HEK293 (cell line): ENCODE data around the gene HMGXB3.

ENCODE experiments used
- GLI2 ChIP-seq: fragments of 450-650 bp; formaldehyde crosslinking; IDR thresholded peaks from 2 replicates; pipeline ENCODE4; 2017; ENCODE audit warnings: missing biosample characterization, missing genetic modification characterization, low read depth, borderline replicate concordance
- GLIS1 ChIP-seq: fragments of 450-650 bp; formaldehyde crosslinking; IDR thresholded peaks from 2 replicates; pipeline ENCODE4 v1.5.1; 2016; ENCODE audit warnings: missing biosample characterization, missing genetic modification characterization
- KLF7 ChIP-seq: fragments of 450-650 bp; formaldehyde crosslinking; IDR thresholded peaks from 2 replicates; pipeline ENCODE4 v1.5.1; 2016; ENCODE audit warnings: missing biosample characterization, missing genetic modification characterization, borderline replicate concordance
- OSR2 ChIP-seq: fragments of 450-650 bp; formaldehyde crosslinking; IDR thresholded peaks from 2 replicates; pipeline ENCODE4 v1.5.1; 2016; ENCODE audit warnings: missing biosample characterization, missing genetic modification characterization
- REPIN1 ChIP-seq: fragments of 450-650 bp; formaldehyde crosslinking; IDR thresholded peaks from 2 replicates; pipeline ENCODE4 v1.5.1; 2017; ENCODE audit warnings: missing biosample characterization, missing genetic modification characterization, low read depth
- ZBTB48 ChIP-seq: fragments of 450-650 bp; formaldehyde crosslinking; IDR thresholded peaks from 2 replicates; pipeline ENCODE4 v1.5.1; 2016; ENCODE audit warnings: missing biosample characterization, missing genetic modification characterization
- ZNF132 ChIP-seq: fragments of 450-650 bp; formaldehyde crosslinking; IDR thresholded peaks from 2 replicates; pipeline ENCODE4 v1.5.1; 2017; ENCODE audit warnings: missing biosample characterization, missing genetic modification characterization, borderline replicate concordance
- ZNF174 ChIP-seq: fragments of 450-650 bp; formaldehyde crosslinking; IDR thresholded peaks from 2 replicates; pipeline ENCODE4 v1.5.0; 2017; ENCODE audit warnings: missing biosample characterization, mild to moderate bottlenecking, missing genetic modification characterization
- ZNF19 ChIP-seq: fragments of 450-650 bp; formaldehyde crosslinking; IDR thresholded peaks from 2 replicates; pipeline ENCODE4; 2016; ENCODE audit warnings: missing biosample characterization, missing genetic modification characterization, low read depth
- ZNF2 ChIP-seq: fragments of 450-650 bp; formaldehyde crosslinking; IDR thresholded peaks from 2 replicates; pipeline ENCODE4 v1.5.1; 2016; ENCODE audit warnings: missing biosample characterization, missing genetic modification characterization
- ZNF302 ChIP-seq: fragments of 450-650 bp; formaldehyde crosslinking; IDR thresholded peaks from 2 replicates; pipeline ENCODE4 v1.5.1; 2016; ENCODE audit warnings: missing biosample characterization, missing genetic modification characterization, low read depth
- ZNF311 ChIP-seq: fragments of 450-650 bp; formaldehyde crosslinking; IDR thresholded peaks from 2 replicates; pipeline ENCODE4 v1.5.1; 2017; ENCODE audit warnings: missing biosample characterization, missing genetic modification characterization, borderline replicate concordance
- ZNF416 ChIP-seq: fragments of 450-650 bp; formaldehyde crosslinking; IDR thresholded peaks from 2 replicates; pipeline ENCODE4 v1.5.1; 2016; ENCODE audit warnings: missing biosample characterization, missing genetic modification characterization
- ZNF423 ChIP-seq: fragments of 450-650 bp; formaldehyde crosslinking; IDR thresholded peaks from 2 replicates; pipeline ENCODE4 v1.5.1; 2016; ENCODE audit warnings: missing biosample characterization, missing genetic modification characterization
- ZNF426 ChIP-seq: fragments of 450-650 bp; formaldehyde crosslinking; IDR thresholded peaks from 2 replicates; pipeline ENCODE4 v1.5.1; 2017; ENCODE audit warnings: missing biosample characterization, missing genetic modification characterization, mild to moderate bottlenecking, inconsistent platforms, moderate library complexity
- ZNF530 ChIP-seq: fragments of 450-650 bp; formaldehyde crosslinking; IDR thresholded peaks from 2 replicates; pipeline ENCODE4 v1.5.1; 2016; ENCODE audit warnings: low read depth, missing biosample characterization, missing genetic modification characterization
- ZNF600 ChIP-seq: fragments of 450-650 bp; formaldehyde crosslinking; IDR thresholded peaks from 2 replicates; pipeline ENCODE4 v1.5.1; 2016; ENCODE audit warnings: missing biosample characterization, missing genetic modification characterization
- ZNF610 ChIP-seq: fragments of 450-650 bp; formaldehyde crosslinking; IDR thresholded peaks from 2 replicates; pipeline ENCODE4 v1.5.1; 2016; ENCODE audit warnings: missing biosample characterization, missing genetic modification characterization, borderline replicate concordance
- ZNF791 ChIP-seq: fragments of 450-650 bp; formaldehyde crosslinking; IDR thresholded peaks from 2 replicates; pipeline ENCODE4 v1.5.1; 2016; ENCODE audit warnings: missing biosample characterization, missing genetic modification characterization
- ZXDB ChIP-seq: fragments of 450-650 bp; formaldehyde crosslinking; IDR thresholded peaks from 2 replicates; pipeline ENCODE4 v1.5.1; 2016; ENCODE audit warnings: missing biosample characterization, missing genetic modification characterization
- TF ChIP-seq, protein P1 (sequence below): fragments of 450-650 bp; formaldehyde crosslinking; conservative IDR thresholded peaks from 2 replicates; pipeline ENCODE4 v1.5.1; 2016; ENCODE audit warnings: low read depth, missing biosample characterization, missing genetic modification characterization
- TF ChIP-seq, protein P2 (sequence below): fragments of 450-650 bp; formaldehyde crosslinking; IDR thresholded peaks from 2 replicates; pipeline ENCODE4 v1.5.1; 2016; ENCODE audit warnings: missing biosample characterization, missing genetic modification characterization
- TF ChIP-seq, protein P3 (sequence below): fragments of 450-650 bp; IDR thresholded peaks from 2 replicates; pipeline ENCODE4 v1.5.1; 2018; ENCODE audit warnings: missing biosample characterization, missing genetic modification characterization
- TF ChIP-seq, protein P4 (sequence below): fragments of 450-650 bp; formaldehyde crosslinking; IDR thresholded peaks from 2 replicates; pipeline ENCODE4 v1.5.1; 2017; ENCODE audit warnings: missing biosample characterization, missing genetic modification characterization
- TF ChIP-seq, protein P5 (sequence below): fragments of 450-650 bp; formaldehyde crosslinking; IDR thresholded peaks from 2 replicates; pipeline ENCODE4 v1.5.1; 2016; ENCODE audit warnings: missing biosample characterization, missing genetic modification characterization
- TF ChIP-seq, protein P6 (sequence below): fragments of 450-650 bp; formaldehyde crosslinking; IDR thresholded peaks from 2 replicates; pipeline ENCODE4 v1.5.1; 2016; ENCODE audit warnings: missing biosample characterization, missing genetic modification characterization
- TF ChIP-seq, protein P7 (sequence below): fragments of 450-650 bp; formaldehyde crosslinking; IDR thresholded peaks from 2 replicates; pipeline ENCODE4 v1.5.1; 2016; ENCODE audit warnings: missing biosample characterization, missing genetic modification characterization

HMGXB3 gene

DNA sequence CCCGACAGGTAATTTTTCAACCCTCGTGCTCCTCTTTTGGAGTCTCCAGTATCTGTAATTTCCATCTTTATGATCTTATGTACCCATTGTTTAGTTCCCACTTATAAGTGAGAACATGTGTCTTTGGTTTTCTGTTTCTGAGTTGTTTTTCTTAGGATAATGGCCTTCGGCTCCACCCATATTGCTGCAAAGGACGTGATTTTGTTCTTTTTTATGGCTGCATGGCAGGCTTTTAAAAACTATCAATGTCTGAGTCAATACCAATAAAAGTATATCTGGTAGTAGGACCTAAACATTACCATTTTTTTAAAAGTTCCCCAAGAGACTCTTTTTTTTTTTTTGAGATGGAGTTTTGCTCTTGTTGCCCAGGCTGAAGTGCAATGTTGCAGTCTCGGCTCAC is 43.9 kb upstream of the HMGXB3 start (continued):
- TF ChIP-seq, protein P1, sequence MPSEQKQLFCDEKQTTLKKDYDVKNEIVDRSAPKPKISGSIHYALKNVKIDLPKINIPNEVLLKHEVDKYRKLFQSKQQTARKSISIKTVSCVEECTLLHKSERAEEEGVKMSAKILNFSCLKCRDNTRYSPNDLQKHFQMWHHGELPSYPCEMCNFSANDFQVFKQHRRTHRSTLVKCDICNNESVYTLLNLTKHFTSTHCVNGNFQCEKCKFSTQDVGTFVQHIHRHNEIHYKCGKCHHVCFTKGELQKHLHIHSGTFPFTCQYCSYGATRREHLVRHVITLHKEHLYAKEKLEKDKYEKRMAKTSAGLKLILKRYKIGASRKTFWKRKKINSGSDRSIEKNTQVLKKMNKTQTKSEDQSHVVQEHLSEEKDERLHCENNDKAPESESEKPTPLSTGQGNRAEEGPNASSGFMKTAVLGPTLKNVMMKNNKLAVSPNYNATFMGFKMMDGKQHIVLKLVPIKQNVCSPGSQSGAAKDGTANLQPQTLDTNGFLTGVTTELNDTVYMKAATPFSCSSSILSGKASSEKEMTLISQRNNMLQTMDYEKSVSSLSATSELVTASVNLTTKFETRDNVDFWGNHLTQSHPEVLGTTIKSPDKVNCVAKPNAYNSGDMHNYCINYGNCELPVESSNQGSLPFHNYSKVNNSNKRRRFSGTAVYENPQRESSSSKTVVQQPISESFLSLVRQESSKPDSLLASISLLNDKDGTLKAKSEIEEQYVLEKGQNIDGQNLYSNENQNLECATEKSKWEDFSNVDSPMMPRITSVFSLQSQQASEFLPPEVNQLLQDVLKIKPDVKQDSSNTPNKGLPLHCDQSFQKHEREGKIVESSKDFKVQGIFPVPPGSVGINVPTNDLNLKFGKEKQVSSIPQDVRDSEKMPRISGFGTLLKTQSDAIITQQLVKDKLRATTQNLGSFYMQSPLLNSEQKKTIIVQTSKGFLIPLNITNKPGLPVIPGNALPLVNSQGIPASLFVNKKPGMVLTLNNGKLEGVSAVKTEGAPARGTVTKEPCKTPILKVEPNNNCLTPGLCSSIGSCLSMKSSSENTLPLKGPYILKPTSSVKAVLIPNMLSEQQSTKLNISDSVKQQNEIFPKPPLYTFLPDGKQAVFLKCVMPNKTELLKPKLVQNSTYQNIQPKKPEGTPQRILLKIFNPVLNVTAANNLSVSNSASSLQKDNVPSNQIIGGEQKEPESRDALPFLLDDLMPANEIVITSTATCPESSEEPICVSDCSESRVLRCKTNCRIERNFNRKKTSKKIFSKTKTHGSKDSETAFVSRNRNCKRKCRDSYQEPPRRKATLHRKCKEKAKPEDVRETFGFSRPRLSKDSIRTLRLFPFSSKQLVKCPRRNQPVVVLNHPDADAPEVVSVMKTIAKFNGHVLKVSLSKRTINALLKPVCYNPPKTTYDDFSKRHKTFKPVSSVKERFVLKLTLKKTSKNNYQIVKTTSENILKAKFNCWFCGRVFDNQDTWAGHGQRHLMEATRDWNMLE (tag by site-specific recombination): no peak
- TF ChIP-seq KLF7 (0 out of 2 replicates have a peak, but pooled peaks have one; percentile 39), ZXDB (tag by site-specific recombination) (no peak), ZNF302 (no peak), ZBTB48 (no peak), ZNF132 (tag by site-specific recombination) (no peak), ZNF19 (tag by site-specific recombination) (no peak), ZNF791 (tag by site-specific recombination) (no peak), ZNF174 (tag by site-specific recombination) (no peak), ZNF423 (no peak), OSR2 (peak; percentile 29; the same call in 1 of the 2 replicates), ZNF416 (tag by site-specific recombination) (no peak), ZNF530 (tag by site-specific recombination) (no peak), GLIS1 (tag by site-specific recombination) (no peak), ZNF311 (tag by site-specific recombination) (no peak), ZNF426 (no peak), ZNF2 (tag by site-specific recombination) (no peak), ZNF600 (tag by site-specific recombination) (no peak), REPIN1 (no peak), ZNF610 (tag by site-specific recombination) (no peak), GLI2 (tag by site-specific recombination) (no peak)
- TF ChIP-seq, protein P2, sequence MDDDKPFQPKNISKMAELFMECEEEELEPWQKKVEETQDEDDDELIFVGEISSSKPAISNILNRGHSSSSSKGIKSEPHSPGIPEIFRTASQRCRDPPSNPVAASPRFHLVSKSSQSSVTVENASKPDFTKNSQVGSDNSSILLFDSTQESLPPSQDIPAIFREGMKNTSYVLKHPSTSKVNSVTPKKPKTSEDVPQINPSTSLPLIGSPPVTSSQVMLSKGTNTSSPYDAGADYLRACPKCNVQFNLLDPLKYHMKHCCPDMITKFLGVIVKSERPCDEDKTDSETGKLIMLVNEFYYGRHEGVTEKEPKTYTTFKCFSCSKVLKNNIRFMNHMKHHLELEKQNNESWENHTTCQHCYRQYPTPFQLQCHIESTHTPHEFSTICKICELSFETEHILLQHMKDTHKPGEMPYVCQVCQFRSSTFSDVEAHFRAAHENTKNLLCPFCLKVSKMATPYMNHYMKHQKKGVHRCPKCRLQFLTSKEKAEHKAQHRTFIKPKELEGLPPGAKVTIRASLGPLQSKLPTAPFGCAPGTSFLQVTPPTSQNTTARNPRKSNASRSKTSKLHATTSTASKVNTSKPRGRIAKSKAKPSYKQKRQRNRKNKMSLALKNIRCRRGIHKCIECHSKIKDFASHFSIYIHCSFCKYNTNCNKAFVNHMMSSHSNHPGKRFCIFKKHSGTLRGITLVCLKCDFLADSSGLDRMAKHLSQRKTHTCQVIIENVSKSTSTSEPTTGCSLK (tag by site-specific recombination): no peak
- TF ChIP-seq, protein P3, sequence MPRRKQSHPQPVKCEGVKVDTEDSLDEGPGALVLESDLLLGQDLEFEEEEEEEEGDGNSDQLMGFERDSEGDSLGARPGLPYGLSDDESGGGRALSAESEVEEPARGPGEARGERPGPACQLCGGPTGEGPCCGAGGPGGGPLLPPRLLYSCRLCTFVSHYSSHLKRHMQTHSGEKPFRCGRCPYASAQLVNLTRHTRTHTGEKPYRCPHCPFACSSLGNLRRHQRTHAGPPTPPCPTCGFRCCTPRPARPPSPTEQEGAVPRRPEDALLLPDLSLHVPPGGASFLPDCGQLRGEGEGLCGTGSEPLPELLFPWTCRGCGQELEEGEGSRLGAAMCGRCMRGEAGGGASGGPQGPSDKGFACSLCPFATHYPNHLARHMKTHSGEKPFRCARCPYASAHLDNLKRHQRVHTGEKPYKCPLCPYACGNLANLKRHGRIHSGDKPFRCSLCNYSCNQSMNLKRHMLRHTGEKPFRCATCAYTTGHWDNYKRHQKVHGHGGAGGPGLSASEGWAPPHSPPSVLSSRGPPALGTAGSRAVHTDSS: no peak
- TF ChIP-seq, protein P4, sequence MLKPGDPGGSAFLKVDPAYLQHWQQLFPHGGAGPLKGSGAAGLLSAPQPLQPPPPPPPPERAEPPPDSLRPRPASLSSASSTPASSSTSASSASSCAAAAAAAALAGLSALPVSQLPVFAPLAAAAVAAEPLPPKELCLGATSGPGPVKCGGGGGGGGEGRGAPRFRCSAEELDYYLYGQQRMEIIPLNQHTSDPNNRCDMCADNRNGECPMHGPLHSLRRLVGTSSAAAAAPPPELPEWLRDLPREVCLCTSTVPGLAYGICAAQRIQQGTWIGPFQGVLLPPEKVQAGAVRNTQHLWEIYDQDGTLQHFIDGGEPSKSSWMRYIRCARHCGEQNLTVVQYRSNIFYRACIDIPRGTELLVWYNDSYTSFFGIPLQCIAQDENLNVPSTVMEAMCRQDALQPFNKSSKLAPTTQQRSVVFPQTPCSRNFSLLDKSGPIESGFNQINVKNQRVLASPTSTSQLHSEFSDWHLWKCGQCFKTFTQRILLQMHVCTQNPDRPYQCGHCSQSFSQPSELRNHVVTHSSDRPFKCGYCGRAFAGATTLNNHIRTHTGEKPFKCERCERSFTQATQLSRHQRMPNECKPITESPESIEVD (tag by site-specific recombination): peak; percentile 80
- TF ChIP-seq, protein P5, sequence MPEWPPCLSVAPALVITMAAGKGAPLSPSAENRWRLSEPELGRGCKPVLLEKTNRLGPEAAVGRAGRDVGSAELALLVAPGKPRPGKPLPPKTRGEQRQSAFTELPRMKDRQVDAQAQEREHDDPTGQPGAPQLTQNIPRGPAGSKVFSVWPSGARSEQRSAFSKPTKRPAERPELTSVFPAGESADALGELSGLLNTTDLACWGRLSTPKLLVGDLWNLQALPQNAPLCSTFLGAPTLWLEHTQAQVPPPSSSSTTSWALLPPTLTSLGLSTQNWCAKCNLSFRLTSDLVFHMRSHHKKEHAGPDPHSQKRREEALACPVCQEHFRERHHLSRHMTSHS (tag by site-specific recombination): no peak
- TF ChIP-seq, protein P6, sequence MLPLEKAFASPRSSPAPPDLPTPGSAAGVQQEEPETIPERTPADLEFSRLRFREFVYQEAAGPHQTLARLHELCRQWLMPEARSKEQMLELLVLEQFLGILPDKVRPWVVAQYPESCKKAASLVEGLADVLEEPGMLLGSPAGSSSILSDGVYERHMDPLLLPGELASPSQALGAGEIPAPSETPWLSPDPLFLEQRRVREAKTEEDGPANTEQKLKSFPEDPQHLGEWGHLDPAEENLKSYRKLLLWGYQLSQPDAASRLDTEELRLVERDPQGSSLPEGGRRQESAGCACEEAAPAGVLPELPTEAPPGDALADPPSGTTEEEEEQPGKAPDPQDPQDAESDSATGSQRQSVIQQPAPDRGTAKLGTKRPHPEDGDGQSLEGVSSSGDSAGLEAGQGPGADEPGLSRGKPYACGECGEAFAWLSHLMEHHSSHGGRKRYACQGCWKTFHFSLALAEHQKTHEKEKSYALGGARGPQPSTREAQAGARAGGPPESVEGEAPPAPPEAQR (tag by site-specific recombination): no peak
- TF ChIP-seq, protein P7, sequence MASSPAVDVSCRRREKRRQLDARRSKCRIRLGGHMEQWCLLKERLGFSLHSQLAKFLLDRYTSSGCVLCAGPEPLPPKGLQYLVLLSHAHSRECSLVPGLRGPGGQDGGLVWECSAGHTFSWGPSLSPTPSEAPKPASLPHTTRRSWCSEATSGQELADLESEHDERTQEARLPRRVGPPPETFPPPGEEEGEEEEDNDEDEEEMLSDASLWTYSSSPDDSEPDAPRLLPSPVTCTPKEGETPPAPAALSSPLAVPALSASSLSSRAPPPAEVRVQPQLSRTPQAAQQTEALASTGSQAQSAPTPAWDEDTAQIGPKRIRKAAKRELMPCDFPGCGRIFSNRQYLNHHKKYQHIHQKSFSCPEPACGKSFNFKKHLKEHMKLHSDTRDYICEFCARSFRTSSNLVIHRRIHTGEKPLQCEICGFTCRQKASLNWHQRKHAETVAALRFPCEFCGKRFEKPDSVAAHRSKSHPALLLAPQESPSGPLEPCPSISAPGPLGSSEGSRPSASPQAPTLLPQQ: no peak
